CD4-positive, alpha-beta T cell treated with Interleukin-15 for 4 hours (primary cell): ENCODE measurements around the gene TNIK.
"Not testable (repeated sequence)": the region's sequence is repeated elsewhere in the genome, so short reads cannot be mapped to it uniquely, and the experiment has no call there.

Source experiments
- DNase-seq: peaks from one replicate; pipeline ENCODE4 v3.0.0-alpha.2; 2020; ENCODE audit warnings: low spot score

TNIK gene

GRCh38 chr3:171384101-171384891 is 75.9 kb downstream of the TNIK start:
- DNase-seq = no peak

- DNase-seq = no peak
Observed at GRCh38 chr3:171383206-171384018, 76.8 kb downstream of the TNIK start.

- DNase-seq = not testable (repeated sequence)
Observed at GRCh38 chr3:171382347-171382746, 77.9 kb downstream of the TNIK start.

- no peak for DNase-seq
Observed at GRCh38 chr3:171380711-171381425, 79.3 kb downstream of the TNIK start.

GRCh38 chr3:171379961-171380483 is 80.2 kb downstream of the TNIK start:
- no peak for DNase-seq

- DNase-seq = no peak
Observed at GRCh38 chr3:171379281-171379680, 80.9 kb downstream of the TNIK start.

- DNase-seq = no peak
Observed at GRCh38 chr3:171378586-171378985, 81.6 kb downstream of the TNIK start.

- DNase-seq = no peak
Observed at GRCh38 chr3:171377859-171378258, 82.3 kb downstream of the TNIK start.

- no peak for DNase-seq
Observed at GRCh38 chr3:171376596-171376947, 83.6 kb downstream of the TNIK start.

GRCh38 chr3:171375666-171376595 is 84.3 kb downstream of the TNIK start:
- DNase-seq = no peak

GRCh38 chr3:171374661-171375285 is 85.4 kb downstream of the TNIK start:
- no peak for DNase-seq

GRCh38 chr3:171374260-171374659 is 85.9 kb downstream of the TNIK start:
- no peak for DNase-seq

- no peak for DNase-seq
Observed at GRCh38 chr3:171373711-171374110, 86.5 kb downstream of the TNIK start.

GRCh38 chr3:171372694-171373093 is 87.5 kb downstream of the TNIK start:
- DNase-seq = no peak

GRCh38 chr3:171371354-171371753 is 88.9 kb downstream of the TNIK start:
- no peak for DNase-seq

GRCh38 chr3:171369156-171369555 is 91.0 kb downstream of the TNIK start:
- DNase-seq = no peak

- DNase-seq = not testable (repeated sequence)
Observed at GRCh38 chr3:171366738-171367137, 93.5 kb downstream of the TNIK start.

GRCh38 chr3:171366043-171366442 is 94.2 kb downstream of the TNIK start:
- no peak for DNase-seq

GRCh38 chr3:171365489-171365888 is 94.7 kb downstream of the TNIK start:
- DNase-seq = no peak

GRCh38 chr3:171364500-171364899 is 95.7 kb downstream of the TNIK start:
- no peak for DNase-seq

- no peak for DNase-seq
Observed at GRCh38 chr3:171363202-171363601, 97.0 kb downstream of the TNIK start.
